ENCODE measurements around the gene AUP1. TPM values are rescaled to one million over a fixed set of nuclear protein-coding genes. Genes with fewer than 3 reads are reported as not detected.

Gene AUP1
- total and polyA plus RNA-seq, 10 of the 15 experiments (the other 5 are each of a cell fraction or from before 2014, with no cell fraction given), result 39.1 to 215 (median 138) TPM

DNA sequence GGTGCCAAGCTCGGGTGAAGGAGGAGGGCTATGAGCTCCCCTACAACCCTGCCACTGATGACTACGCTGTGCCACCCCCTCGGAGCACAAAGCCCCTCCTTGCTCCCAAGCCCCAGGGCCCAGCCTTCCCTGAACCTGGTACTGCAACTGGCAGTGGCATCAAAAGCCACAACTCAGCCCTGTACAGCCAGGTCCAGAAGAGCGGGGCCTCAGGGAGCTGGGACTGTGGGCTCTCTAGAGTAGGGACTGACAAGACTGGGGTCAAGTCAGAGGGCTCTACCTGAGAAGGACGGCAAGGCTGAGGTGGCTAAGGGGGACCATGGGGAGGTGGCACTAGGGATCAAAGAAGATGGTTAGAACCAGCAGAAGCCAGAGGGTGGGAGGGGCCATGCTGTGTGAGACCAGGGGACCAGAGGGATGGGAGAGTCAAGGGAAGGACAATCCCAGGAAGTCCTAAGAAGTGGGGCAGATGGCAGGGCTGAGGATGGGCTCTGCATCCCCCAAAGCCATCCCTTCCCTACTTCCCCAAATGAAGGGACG is 27.4 kb upstream of the AUP1 start:
- no peak overlapping the region for H2AFZ ChIP-seq (ENCODE audit: control insufficient read depth, low read depth, low read length)
- no peaks in the 10 kb centered on the region; the same call in 2 of the 3 replicates for H3K9me3 ChIP-seq (replicated peaks; ENCODE audit: control insufficient read depth, insufficient read depth, low read length)
- DNase-seq (ENCODE audit: low read depth, low spot score) (no peak), ATAC-seq (no peak), FAIRE-seq (no peak)
- peaks cover 22% of the 10 kb centered on the region for H3K4me1 ChIP-seq (ENCODE audit: control insufficient read depth, insufficient read depth, low read length)
- peak overlapping the region; percentile 95; the same call in 1 of the 2 replicates for H3K4me3 ChIP-seq
- in situ Hi-C loops (cut with MboI) (no loop called here), intact Hi-C loops (cut with micrococcal nuclease; ENCODE audit: unreplicated experiment) (no loop called here)
- RAD21 ChIA-PET (ENCODE audit: unreplicated experiment), result interaction anchor here (1.4 kb wide), 1 partner anchor 117 kb away, joined by 3 read pairs; no protein-coding TSS in a partner anchor
- H3K27me3 ChIP-seq (replicated peaks in 1 of 2; ENCODE audit: control insufficient read depth in 2 of 2, insufficient read depth in 2 of 2, low read length in 1 of 2), result no peaks in the 10 kb centered on the region
- no peak overlapping the region for H3K27ac ChIP-seq (ENCODE audit: control insufficient read depth, insufficient read depth)
- peaks cover 49% of the 10 kb centered on the region for H3K79me2 ChIP-seq (ENCODE audit: control insufficient read depth, insufficient read depth, low read length)
- SMC1A ChIA-PET (ENCODE audit: uncharacterized antibody, unreplicated experiment), result interaction anchor here (0.7 to 4.8 kb wide), 7 partner anchors 10 to 74 kb away, joined by 3 to 42 read pairs (median 4); partner anchors contain the start of genes CCDC142, LBX2 and TTC31
- 0 out of 2 replicates have a peak, but pooled peaks have one; percentile 39 for TF ChIP-seq POLR2A (IDR thresholded peaks at IDR 0.05; ENCODE audit: low read depth, low read length)
- no peak for TF ChIP-seq BMI1 (IDR thresholded peaks at IDR 0.05; ENCODE audit: borderline replicate concordance)
- H4K20me1 ChIP-seq (ENCODE audit: control insufficient read depth, insufficient read depth), result no peaks in the 10 kb centered on the region
- CTCF ChIA-PET, result interaction anchor here (1.1 to 8.5 kb wide), 6 partner anchors 10 to 31 kb away, joined by 3 to 115 read pairs (median 6); no protein-coding TSS in a partner anchor
- H3K36me3 ChIP-seq (ENCODE audit: control insufficient read depth in 2 of 2, insufficient read depth in 2 of 2, low read length in 1 of 2), result peaks cover 1 to 11% of the 10 kb centered on the region in 2 experiments; a peak in 2 of 4 replicates
- no TSS peak for BruUV-seq (replicated peaks)
- H3K4me2 ChIP-seq (ENCODE audit: control insufficient read depth, insufficient read depth), result peak overlapping the region; percentile 91
- H3K9ac ChIP-seq (ENCODE audit: control insufficient read depth, insufficient read depth, low read length), result no peak overlapping the region
- POLR2A ChIA-PET, result interaction anchor here (17.8 kb wide), 1 partner anchor 19 kb away, joined by 441 read pairs; no protein-coding TSS in a partner anchor
- 93% methylated on average over 6 of the region's 6 CpGs for WGBS (ENCODE audit: insufficient coverage, insufficient replicate concordance, low lambda C conversion rate, missing lambda C conversion rate)

DNA sequence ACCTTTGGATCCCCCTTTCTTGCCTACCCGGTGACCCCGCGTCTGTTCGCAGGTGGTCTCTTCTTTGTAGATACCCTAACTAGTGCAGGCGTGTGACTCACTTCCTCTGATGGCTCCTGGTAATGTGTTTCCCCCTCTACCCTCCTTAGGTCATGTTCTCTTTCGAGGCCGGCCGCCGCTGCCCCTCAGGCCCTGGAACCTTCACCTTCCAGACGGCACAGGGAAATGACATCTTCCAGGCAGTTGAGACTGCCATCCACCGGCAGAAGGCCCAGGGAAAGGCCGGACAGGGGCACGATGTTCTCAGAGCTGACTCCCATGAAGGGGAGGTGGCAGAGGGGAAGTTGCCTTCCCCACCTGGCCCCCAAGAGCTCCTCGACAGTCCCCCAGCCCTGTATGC is 26.7 kb upstream of the AUP1 start:
- intact Hi-C loops (cut with micrococcal nuclease; ENCODE audit: unreplicated experiment), result no loop called here
- in situ Hi-C loops (cut with MboI), result no loop called here
- Histone ChIP-seq H3K4me2 (ENCODE audit: control insufficient read depth, insufficient read depth) (peak overlapping the region; percentile 91), H3K27me3 (replicated peaks in 1 of 2; ENCODE audit: control insufficient read depth in 2 of 2, insufficient read depth in 2 of 2, low read length in 1 of 2) (no peaks in the 10 kb centered on the region), H4K20me1 (ENCODE audit: control insufficient read depth, insufficient read depth) (no peaks in the 10 kb centered on the region), H2AFZ (ENCODE audit: control insufficient read depth, low read depth, low read length) (no peak overlapping the region), H3K4me1 (ENCODE audit: control insufficient read depth, insufficient read depth, low read length) (peaks cover 22% of the 10 kb centered on the region), H3K79me2 (ENCODE audit: control insufficient read depth, insufficient read depth, low read length) (peaks cover 56% of the 10 kb centered on the region), H3K36me3 (ENCODE audit: control insufficient read depth in 2 of 2, insufficient read depth in 2 of 2, low read length in 1 of 2) (peaks cover 1 to 11% of the 10 kb centered on the region in 2 experiments; a peak in 2 of 4 replicates), H3K4me3 (peak overlapping the region; percentile 95), H3K9me3 (replicated peaks; ENCODE audit: control insufficient read depth, insufficient read depth, low read length) (no peaks in the 10 kb centered on the region; the same call in 2 of the 3 replicates), H3K9ac (ENCODE audit: control insufficient read depth, insufficient read depth, low read length) (peak overlapping the region; percentile 96; the same call in 1 of the 2 replicates), H3K27ac (ENCODE audit: control insufficient read depth, insufficient read depth) (peak overlapping the region; percentile 93; the same call in 1 of the 2 replicates)
- ChIA-PET RAD21 (ENCODE audit: unreplicated experiment) (interaction anchor here (1.4 kb wide), 1 partner anchor 116 kb away, joined by 3 read pairs; no protein-coding TSS in a partner anchor), SMC1A (ENCODE audit: uncharacterized antibody, unreplicated experiment) (interaction anchor here (0.9 to 4.8 kb wide), 6 partner anchors 10 to 31 kb away, joined by 3 to 42 read pairs (median 5); partner anchors contain the start of genes AUP1 and HTRA2), POLR2A (interaction anchor here (17.8 kb wide), 1 partner anchor 20 kb away, joined by 441 read pairs; no protein-coding TSS in a partner anchor), CTCF (interaction anchor here (1.8 to 8.5 kb wide), 3 partner anchors 11 to 30 kb away, joined by 3 to 115 read pairs (median 18); no protein-coding TSS in a partner anchor)
- 91% methylated on average over 14 of the region's 14 CpGs for WGBS (ENCODE audit: insufficient coverage, insufficient replicate concordance, low lambda C conversion rate, missing lambda C conversion rate)
- no peak for DNase-seq (ENCODE audit: low read depth, low spot score)
- TF ChIP-seq NR2F1 (conservative IDR thresholded peaks at IDR 0.05), result no peak
- TF ChIP-seq SMARCA5 (IDR thresholded peaks at IDR 0.05), result no peak
- no peak for TF ChIP-seq ZNF217 (IDR thresholded peaks at IDR 0.05)
- no peak for TF ChIP-seq EZH2 (IDR thresholded peaks at IDR 0.05; ENCODE audit: borderline replicate concordance, control insufficient read depth, low read depth, low read length)
- no peak for TF ChIP-seq SREBF2 (IDR thresholded peaks at IDR 0.05; ENCODE audit: low read length)
- no peak for TF ChIP-seq POU2F2 (IDR thresholded peaks at IDR 0.05; ENCODE audit: borderline replicate concordance, low read depth, low read length)
- BruUV-seq (replicated peaks), result no TSS peak
- no peak for ATAC-seq
- no peak for FAIRE-seq

Measured in GM12878 (cell line).